Tibial artery (tissue), 4 donors: ENCODE results near the gene USP14.

Experiments
- DNase-seq, 2 donors: peaks; one replicate each; pipeline ENCODE4 v3.0.0-alpha.2; 2019
- H3K27ac ChIP-seq, 2 donors: fragments of 200-600 bp; sonication (generic) in 1 of 2; 1 replicate in 1 of 2; 2 replicates in 1 of 2; pipeline ENCODE4 v1.5.1; 2018 to 2019; ENCODE audit warnings: mild to moderate bottlenecking in 1 of 2
- H3K27me3 ChIP-seq, 2 donors: fragments of 200-600 bp; sonication (generic) in 1 of 2; one replicate each; pipeline versions ENCODE4 v1.5.1 to v1.6.0; 2016 to 2019
- H3K36me3 ChIP-seq, 3 donors: fragments of 200-600 bp; sonication (generic) in 2 of 3; one replicate each; pipeline ENCODE4 v1.5.1; 2016 to 2019; ENCODE audit warnings: mild to moderate bottlenecking in 2 of 3
- H3K4me1 ChIP-seq, 4 donors: fragments of 200-600 bp; sonication (generic) in 2 of 4; 1 replicate in 3 of 4; 2 replicates in 1 of 4; pipeline ENCODE4 v1.5.1; 2016 to 2019
- H3K4me3 ChIP-seq, 2 donors: fragments of 200-600 bp; sonication (generic) in 1 of 2; 1 replicate in 1 of 2; 2 replicates in 1 of 2; pipeline ENCODE4 v1.5.1; 2018 to 2019; ENCODE audit warnings: mild to moderate bottlenecking in 2 of 2
- H3K9me3 ChIP-seq, 3 donors: fragments of 200-600 bp; sonication (generic) in 1 of 3; one replicate each; pipeline ENCODE4 v1.5.1; 2016 to 2019
- intact Hi-C: fragments of 100-400 bp; cut with DNase I; formaldehyde crosslinking; loops from one replicate; pipeline ENCODE4 v1.15.0; 2023; ENCODE audit warnings: low total_unique reads
- TF ChIP-seq, protein P1 (sequence below), 2 experiments: fragments of 200-600 bp in 1 of 2; fragments of 450-650 bp in 1 of 2; IDR thresholded peaks; one replicate each; pipeline ENCODE4 v1.5.1; 2017 to 2019; ENCODE audit warnings: antibody characterized with exemption in 2 of 2, mild to moderate bottlenecking in 1 of 2, moderate library complexity in 1 of 2

The USP14 gene

DNA sequence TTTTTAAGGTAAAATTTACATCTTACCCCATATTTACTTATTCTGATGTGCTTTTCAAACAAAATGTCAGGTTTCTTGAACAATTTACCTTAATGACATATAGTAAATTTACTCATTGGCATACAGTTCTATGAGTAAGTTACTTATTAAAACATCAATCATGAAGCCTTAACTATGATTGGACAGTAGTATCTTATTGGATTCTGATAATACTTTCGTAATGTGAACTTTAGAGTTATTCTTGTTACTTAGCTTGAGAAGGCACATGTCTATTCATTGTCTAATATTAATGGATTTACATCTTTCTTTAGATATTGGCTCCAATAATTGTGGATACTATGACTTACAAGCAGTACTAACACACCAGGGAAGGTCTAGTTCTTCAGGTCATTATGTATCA, 51.7 kb downstream of the USP14 start:
- H3K9me3 ChIP-seq = no peaks in the 10 kb centered on the region
- H3K4me1 ChIP-seq = no peaks in the 10 kb centered on the region
- TF ChIP-seq, protein P1, sequence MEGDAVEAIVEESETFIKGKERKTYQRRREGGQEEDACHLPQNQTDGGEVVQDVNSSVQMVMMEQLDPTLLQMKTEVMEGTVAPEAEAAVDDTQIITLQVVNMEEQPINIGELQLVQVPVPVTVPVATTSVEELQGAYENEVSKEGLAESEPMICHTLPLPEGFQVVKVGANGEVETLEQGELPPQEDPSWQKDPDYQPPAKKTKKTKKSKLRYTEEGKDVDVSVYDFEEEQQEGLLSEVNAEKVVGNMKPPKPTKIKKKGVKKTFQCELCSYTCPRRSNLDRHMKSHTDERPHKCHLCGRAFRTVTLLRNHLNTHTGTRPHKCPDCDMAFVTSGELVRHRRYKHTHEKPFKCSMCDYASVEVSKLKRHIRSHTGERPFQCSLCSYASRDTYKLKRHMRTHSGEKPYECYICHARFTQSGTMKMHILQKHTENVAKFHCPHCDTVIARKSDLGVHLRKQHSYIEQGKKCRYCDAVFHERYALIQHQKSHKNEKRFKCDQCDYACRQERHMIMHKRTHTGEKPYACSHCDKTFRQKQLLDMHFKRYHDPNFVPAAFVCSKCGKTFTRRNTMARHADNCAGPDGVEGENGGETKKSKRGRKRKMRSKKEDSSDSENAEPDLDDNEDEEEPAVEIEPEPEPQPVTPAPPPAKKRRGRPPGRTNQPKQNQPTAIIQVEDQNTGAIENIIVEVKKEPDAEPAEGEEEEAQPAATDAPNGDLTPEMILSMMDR (IDR thresholded peaks at IDR 0.05) = no peak
- H3K27ac ChIP-seq = no peak overlapping the region
- intact Hi-C loops = no loop called here
- no peaks in the 10 kb centered on the region for H3K27me3 ChIP-seq
- peaks cover 62 to 87% (median 70%) of the 10 kb centered on the region in 3 donors for H3K36me3 ChIP-seq
- no peak for DNase-seq
- H3K4me3 ChIP-seq = no peak overlapping the region

DNA sequence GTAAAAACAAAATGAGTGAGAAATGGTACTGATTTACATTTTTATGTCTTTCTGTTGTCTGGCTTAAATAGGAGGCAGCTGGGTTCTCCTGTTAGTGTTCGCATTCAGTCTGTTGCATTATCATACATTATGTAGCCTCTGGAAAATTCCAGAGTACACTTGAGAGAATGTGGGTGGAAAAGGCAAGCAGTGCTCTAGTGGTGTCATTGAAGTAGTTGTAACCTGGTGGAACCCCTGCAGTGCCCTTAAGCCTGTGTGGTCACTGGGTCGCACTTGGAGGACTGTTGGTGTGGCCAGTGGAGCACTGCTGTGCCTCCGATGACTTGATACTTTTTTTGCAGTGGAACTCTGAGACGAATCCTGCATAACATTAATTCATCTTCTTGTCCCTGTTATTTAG, 52.4 kb downstream of the USP14 start:
- TF ChIP-seq, protein P1 (IDR thresholded peaks at IDR 0.05) = no peak
- intact Hi-C loops = no loop called here
- Histone ChIP-seq H3K27ac (no peak overlapping the region), H3K4me3 (no peak overlapping the region), H3K9me3 (no peaks in the 10 kb centered on the region), H3K4me1 (no peaks in the 10 kb centered on the region), H3K27me3 (no peaks in the 10 kb centered on the region), H3K36me3 (peaks cover 62 to 87% (median 70%) of the 10 kb centered on the region in 3 donors)
- no peak for DNase-seq

DNA sequence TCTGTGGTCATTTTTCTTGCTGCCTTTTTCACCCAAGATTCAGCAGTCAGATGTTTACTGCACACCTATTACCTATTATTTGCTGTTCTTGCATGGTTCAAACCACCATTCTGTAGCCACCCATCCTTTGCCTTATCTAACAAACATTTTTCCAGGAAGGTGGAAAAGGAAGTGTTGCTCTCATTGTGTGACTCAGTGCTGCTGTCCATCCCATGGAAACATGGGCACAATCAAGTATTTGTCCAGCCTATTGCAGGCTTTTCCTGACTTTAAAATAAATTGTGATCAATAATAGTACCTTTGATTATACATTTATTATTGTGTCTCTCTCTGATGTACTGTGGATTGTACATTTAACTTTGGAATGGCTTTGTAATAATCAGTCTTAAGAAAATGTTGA, 53.2 kb downstream of the USP14 start:
- Histone ChIP-seq H3K4me1 (no peaks in the 10 kb centered on the region), H3K4me3 (no peak overlapping the region), H3K9me3 (no peaks in the 10 kb centered on the region), H3K36me3 (peaks cover 60 to 87% (median 70%) of the 10 kb centered on the region in 3 donors), H3K27ac (no peak overlapping the region), H3K27me3 (no peaks in the 10 kb centered on the region)
- TF ChIP-seq, protein P1 (IDR thresholded peaks at IDR 0.05) = no peak
- DNase-seq = no peak
- intact Hi-C loops = no loop called here

DNA sequence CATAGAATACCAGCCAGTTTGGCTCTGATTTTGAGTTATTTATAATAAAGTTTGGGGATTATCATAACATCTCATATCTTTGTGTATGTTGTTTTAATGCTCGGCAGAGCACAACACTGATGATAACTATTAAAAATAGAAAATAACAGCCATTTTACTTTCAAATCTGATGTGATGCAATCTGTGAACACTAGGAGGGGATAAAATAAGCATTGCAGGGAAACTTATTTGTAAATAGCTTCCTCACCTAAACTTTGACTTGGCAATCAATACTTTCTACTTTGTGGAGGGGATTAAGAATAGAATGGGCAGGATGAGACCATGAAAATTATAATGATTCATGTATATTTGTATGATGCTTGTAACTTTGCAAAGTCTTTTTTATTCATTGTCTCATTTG, 54.4 kb downstream of the USP14 start:
- Histone ChIP-seq H3K36me3 (peaks cover 71 to 89% (median 71%) of the 10 kb centered on the region in 3 donors), H3K27me3 (no peaks in the 10 kb centered on the region), H3K4me1 (no peaks in the 10 kb centered on the region), H3K27ac (no peak overlapping the region), H3K9me3 (no peaks in the 10 kb centered on the region), H3K4me3 (no peak overlapping the region)
- TF ChIP-seq, protein P1 (IDR thresholded peaks at IDR 0.05) = no peak
- intact Hi-C loops = no loop called here
- no peak for DNase-seq

DNA sequence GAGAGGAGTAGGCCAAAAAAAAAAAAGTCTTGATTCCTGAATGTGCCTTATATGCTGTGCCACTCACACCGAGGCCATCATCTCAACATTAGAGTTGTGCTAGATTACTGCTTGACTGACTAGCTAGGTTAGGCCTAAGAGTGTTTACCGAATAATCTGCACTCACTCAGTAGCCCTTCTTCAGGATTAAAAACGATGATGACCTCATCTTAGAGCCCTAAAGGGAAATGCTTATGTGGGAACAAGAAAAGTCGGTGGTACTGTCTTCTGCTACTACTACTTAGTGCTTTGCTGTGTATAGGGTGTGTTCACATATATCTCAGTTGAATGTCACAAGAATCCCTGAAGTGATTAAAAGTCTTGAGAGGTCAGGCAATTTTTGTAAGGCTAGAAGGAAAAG, 55.1 kb downstream of the USP14 start:
- Histone ChIP-seq H3K4me3 (no peak overlapping the region), H3K27ac (no peak overlapping the region), H3K4me1 (no peaks in the 10 kb centered on the region), H3K36me3 (peaks cover 79 to 95% (median 79%) of the 10 kb centered on the region in 3 donors), H3K9me3 (no peaks in the 10 kb centered on the region), H3K27me3 (no peaks in the 10 kb centered on the region)
- TF ChIP-seq, protein P1 (IDR thresholded peaks at IDR 0.05) = no peak
- intact Hi-C loops = no loop called here
- DNase-seq = no peak

DNA sequence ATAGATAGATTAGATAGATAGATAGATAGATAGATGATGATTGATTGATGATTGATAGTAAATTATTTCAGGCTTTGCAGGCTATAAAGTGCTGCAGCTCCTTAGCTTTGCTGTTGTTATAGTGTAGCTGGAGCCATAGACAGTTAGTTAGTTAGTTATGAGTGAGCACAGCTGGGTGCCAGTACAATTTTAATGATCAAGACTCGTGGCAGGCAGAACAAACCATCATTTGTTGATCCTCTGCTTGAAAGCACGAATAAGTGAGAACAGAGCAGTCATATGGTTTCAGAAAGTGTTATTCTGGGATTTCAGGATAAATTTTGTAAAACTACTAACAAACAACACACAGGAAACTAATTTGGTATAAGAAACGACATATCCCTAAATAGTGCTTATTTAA, 55.6 kb downstream of the USP14 start:
- H3K27me3 ChIP-seq = no peaks in the 10 kb centered on the region
- TF ChIP-seq, protein P1 (IDR thresholded peaks at IDR 0.05) = no peak
- H3K27ac ChIP-seq = no peak overlapping the region
- no peak for DNase-seq
- intact Hi-C loops = no loop called here
- no peaks in the 10 kb centered on the region for H3K4me1 ChIP-seq
- H3K36me3 ChIP-seq = peaks cover 81 to 93% (median 82%) of the 10 kb centered on the region in 3 donors
- H3K4me3 ChIP-seq = no peak overlapping the region
- no peaks in the 10 kb centered on the region for H3K9me3 ChIP-seq
